Fibroblast of skin of back (primary cell): ENCODE measurements around the gene IQCF5. TPM values are rescaled to one million over a fixed set of nuclear protein-coding genes. Genes with fewer than 3 reads are reported as not detected.
"Not testable (repeated sequence)": the region's sequence is repeated elsewhere in the genome, so short reads cannot be mapped to it uniquely, and the experiment has no call there.

Experiments
- DNase-seq: peaks from one replicate; pipeline ENCODE4 v3.0.0-alpha.2; 2013
- polyA plus RNA-seq, 2 experiments: library from polyadenylated mRNA; unstranded; fragments of 120-200 nt; gene quantifications; one replicate each; pipeline ENCODE4 v1.2.1, GENCODE V29; 2013; ENCODE audit not compliant: insufficient read length in 2 of 2

The IQCF5 gene
- not detected for polyA plus RNA-seq (2013, experiment 1 of 2; ENCODE audit: insufficient read length)
- not detected for polyA plus RNA-seq (2013, experiment 2 of 2; ENCODE audit: insufficient read length)

DNA sequence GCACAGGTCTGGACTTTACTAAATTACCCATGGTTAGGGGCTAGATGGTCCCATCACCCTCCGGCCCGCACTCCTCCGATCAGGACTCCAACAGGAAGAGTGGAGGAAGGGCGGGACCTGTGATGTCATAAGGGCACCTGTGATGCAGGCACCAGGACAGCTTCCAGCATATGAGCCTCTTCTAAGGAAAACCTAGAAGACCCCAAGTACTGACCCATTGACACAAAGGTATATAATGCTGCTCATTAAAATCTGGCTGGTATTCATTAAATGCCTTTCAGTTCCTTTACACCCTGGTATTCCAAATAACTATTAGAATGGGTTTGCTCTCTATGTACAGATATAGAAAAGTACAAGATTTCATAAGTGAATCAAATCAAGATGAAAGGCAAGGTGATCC is at the start of gene IQCF5:
TSS of gene IQCF5 (minus strand) at position 101 of the 400 bp plus-strand sequence. CDS start at position 31, 70 bp downstream.
- DNase-seq, result no peak

GRCh38 chr3:51921081-51921578 is 45.7 kb upstream of the IQCF5 start:
- DNase-seq, result no peak

DNA sequence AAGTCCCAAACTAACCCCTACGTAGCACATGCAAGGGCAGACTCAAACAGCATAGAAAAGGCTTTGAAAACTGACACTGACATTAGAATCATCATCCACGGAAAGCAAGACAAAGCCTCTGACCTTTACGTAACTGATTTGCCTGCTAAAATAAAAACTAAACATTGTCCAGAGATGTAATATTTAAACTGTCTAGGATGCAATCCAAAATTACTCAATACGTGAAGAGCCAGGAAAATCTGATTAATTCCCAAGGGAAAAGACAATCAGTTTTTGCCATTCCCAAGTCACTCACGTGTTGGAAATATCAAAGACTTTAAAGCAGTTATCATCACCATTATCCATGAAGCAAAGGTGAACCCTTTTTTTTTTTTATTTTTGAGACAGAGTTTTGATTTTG is 41.0 kb upstream of the IQCF5 start:
- DNase-seq, result no peak

DNA sequence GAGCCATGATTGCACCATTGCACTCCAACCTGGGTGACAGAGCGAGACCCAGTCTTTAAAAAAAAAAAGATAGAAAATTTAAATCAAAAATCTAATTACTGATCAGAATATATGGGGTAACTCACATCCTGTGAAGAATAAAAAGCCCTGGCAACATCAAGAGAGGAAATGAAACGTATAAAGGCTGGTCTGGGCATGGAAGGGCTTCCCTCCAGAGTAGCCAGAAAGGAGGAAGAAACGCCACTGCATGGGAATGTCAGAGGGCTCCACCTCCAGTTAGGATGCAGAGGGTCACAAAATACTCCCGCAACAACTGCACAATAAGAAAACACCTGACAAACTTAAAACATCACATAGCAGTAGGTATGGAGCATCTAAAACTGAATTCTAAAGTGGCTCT is 32.6 kb upstream of the IQCF5 start:
- no peak for DNase-seq

DNA sequence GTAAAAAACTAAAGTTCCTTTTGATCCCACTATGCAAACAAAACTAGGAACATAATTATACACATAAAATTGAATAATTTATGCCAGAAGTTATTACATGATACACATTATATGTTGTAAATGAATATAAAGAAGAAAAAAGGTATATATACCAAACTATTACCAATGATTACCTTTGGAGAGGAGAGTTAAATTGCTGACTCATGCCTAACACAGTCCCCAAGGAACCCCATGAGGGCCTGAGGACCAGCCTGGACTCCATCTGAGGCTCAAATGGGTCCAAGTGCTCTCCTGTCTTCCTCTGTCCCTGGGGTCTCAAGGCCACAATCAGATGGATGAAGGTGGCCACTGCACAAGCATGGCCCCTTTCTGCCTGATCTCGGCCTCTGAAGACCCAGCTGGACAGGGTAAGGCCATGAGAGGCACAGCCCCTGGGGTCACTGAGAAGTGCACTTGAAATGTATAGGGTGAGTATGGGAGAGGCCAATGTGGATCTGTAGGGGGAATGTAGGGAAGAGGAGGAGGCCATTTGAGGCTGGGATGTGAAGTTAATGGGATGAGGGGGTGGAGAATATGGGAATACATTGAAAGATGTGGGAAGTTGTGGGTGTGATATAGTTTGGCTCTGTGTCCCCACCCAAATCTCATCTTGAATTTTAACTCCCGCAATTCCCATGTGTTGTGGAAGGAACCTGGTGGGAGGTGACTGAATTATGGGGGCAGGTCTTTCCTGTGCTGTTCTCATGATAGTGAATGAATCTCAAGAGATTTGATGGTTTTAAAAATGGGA is 28.8 kb upstream of the IQCF5 start:
- no peak for DNase-seq

GRCh38 chr3:51902361-51902760 is 27.0 kb upstream of the IQCF5 start:
- not testable (repeated sequence) for DNase-seq

DNA sequence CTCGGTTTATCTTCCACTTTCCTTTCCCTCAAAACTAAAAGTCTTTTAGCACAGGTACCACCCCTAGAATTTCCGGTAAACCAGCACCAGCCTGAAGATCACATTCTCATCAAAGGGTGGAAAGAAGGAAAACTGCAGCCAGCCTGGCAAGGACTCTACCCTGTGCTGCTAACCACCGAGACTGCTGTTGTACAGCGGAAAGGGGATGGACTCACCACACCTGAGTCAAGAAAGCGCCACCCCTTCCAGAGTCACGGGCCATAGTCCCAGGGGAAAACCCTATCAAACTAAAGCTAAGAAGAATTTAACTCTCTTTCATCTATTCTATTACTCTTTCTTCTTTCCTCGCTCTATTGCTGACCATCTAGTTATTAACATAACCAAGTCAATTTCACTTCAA is 24.6 kb upstream of the IQCF5 start:
- DNase-seq, result not testable (repeated sequence)

- DNase-seq, result no peak
Measured at GRCh38 chr3:51897391-51897790, 22.0 kb upstream of the IQCF5 start.

DNA sequence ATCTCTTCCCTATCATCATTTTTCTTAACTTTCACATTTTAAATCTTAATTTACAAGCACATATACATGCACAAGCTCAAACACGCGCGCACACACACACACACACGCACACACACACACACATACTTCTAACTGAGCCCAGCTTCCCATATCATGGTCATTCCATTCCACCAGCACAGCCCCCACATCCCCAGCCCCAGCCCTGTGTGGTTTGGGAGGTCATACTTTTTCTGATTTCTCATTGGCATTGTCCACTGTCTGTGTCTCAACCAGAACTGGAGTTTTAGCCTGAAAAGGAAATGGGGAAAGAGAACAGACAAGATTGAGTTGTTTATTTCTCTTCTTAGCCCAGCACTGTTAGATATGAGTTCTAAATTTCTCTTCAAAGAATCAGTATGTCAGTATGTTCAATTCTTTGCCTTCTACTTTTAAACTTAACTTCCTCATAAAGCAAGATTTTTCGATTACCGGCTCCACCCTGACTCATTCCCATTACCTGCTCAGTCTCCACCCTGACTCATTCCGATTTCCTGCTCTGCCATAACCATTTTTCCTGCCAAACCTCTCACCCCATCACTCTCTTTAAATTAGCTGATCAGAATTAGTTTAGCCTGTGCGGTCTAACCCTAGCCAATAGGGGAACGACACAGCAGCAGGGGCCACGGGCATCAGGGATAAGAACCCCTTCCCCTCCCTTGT is 21.4 kb upstream of the IQCF5 start:
- DNase-seq, result no peak

DNA sequence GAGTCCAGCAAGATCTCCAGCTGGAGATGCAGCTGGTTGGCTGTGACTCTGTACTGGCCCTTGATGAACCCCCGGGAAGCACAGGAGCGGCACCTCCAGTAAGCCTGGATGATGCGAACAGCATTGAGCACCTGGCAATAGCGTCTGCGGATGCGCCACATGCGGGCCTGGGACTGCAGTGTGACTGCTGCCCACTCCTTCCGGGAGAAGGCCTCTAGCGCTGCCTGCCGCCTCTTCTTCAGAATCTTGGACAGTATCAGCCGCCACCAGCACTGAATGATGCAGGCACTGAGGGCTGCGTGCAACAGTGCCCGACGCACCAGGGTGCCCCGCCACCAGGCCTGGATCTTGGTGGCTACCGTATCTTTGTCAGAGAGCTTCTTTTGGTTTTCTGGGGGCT is 19.5 kb upstream of the IQCF5 start:
- DNase-seq, result no peak

- DNase-seq, result no peak
Measured at GRCh38 chr3:51894391-51894790, 19.0 kb upstream of the IQCF5 start.

DNA sequence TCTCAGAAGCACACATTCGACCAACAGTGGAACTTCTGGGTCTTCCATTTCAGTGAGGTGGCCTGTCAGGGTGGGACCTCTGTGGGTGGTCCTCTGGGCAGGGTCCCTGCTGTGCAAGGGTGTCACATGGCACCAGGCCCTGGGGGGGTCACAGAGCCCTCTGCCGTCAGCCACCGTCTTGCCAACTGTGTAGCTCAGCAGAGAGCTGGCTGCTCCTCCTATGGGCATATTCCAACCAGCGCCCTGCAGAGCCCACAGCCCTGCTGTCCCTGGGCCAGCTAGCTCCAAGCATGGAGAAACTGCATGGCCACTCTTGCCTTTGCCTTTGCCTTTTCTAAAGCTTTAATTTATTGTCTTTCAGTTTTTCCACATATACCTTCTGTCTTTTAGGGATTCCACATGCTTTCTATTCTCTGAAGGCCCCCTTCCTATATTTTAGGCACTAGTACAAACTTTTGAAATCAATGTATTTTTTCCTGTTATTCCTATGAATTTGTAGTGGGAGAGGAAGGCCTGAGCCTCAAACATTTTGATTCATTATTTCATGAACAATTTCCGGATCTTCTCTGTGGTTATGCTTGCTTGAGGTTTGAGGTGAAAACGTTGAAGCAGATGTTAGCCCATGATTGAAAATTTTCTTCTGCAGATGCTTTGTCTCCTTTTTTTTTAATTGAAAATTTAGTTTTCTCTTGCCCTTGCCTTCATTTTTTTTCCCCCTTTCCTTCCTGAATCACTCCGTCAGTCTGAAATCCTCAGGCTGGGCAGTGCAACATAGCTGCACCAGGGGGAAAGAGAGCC is 16.0 kb upstream of the IQCF5 start:
- DNase-seq, result no peak

- no peak for DNase-seq
Measured at GRCh38 chr3:51888463-51889105, 13.2 kb upstream of the IQCF5 start.

DNA sequence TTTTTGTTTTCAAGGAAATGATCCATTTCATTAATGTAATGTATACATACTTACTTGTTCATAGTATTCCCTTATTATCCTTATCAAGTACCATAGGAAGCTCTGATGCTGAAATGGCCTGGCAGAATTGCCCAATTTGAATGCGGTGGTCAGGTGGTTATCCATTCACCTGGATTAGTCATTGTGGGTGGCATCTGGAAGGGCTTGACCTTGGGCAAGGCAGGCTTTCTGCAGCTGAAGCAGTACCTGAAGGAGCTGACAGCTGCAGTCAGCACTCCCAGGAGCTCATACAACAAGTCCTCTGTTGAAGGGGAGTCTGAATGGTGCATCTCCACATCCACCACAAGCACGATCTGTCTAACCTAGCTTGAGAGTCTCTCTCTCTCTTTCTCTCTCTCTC is 12.2 kb upstream of the IQCF5 start:
- DNase-seq, result no peak

- no peak for DNase-seq
Measured at GRCh38 chr3:51886447-51886846, 11.0 kb upstream of the IQCF5 start.

DNA sequence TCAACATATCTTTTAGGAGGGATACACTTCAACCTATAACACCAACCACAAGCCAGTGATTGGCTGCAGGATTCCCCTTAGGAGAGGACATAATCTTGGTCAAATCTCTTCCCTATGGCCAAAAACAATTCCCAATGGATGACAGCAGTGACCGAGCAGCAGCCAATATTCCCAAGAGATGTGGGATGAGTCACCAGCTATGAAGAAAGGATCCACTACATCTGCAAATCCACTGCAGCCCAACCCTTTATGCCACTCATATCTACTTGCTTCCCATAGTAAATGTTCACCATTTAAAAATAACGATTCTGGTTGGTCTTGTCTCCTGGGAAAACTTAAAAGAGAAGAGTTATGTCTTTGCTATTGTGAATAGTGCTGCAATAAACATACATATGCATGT is 4.5 kb upstream of the IQCF5 start:
- peak; percentile 35 for DNase-seq

- no peak for DNase-seq
Measured at GRCh38 chr3:51876186-51876585, 785 bp upstream of the IQCF5 start.

DNA sequence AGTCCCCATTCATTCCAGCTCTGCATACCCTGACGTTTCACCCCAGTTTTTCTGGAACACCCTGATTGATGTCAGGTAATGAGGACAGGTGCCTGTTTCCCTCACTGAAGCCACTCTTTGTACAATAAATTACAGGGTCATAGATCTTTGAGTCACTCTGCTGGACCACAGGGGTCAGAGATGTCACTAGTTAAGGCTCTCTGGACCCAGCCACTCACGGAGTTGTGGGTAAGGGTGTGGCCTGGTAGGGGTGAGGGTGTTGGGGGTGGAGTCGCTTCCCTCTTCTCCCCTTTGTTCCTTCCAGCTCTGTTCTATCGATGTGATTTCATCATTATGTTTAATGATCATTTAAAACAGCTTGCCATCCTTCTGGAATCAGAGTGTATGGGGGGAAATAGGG is 512 bp downstream of the IQCF5 start:
- no peak for DNase-seq

GRCh38 chr3:51874411-51874810 is 990 bp downstream of the IQCF5 start:
- DNase-seq, result no peak

GRCh38 chr3:51873876-51874275 is 1.5 kb downstream of the IQCF5 start:
- DNase-seq, result no peak

DNA sequence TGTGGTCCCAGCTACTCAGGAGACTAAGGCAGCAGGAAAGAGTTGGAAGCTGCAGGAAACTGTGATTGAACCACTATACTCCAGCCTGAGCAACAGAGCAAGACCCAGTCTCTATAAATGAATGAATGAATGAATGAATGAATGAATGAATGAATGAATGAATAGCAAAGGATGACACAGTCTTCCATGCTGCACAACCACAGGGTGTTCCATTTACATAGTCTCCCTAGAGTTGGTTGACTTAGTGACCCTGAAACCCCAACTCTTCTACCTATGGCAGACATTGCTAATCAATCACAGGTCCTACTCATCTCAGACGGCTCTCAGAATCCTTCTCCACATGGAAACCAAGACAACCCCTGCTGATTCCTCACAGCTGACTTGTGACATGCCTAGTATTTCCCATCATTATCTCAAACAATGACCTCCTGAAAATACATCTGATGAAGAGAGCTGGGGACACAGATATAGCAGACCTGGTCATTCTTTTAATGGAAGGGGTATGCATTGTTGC is 2.1 kb downstream of the IQCF5 start:
- DNase-seq, result no peak

- no peak for DNase-seq
Measured at GRCh38 chr3:51869304-51869703, 6.1 kb downstream of the IQCF5 start.
